GM12878 (cell line): ENCODE data around the gene ELOVL5. TPM values are rescaled to one million over a fixed set of nuclear protein-coding genes. Genes with fewer than 3 reads are reported as not detected.

Experiments used
- ATAC-seq: fragments of 200-7000 bp; cut with Tn5 transposase; 3 replicates; pipeline ENCODE4 v1.9.1; 2020; ENCODE audit warnings: mild to moderate bottlenecking, moderate library complexity
- BruUV-seq: library from RNA; stranded (reverse); fragments of 400-500 nt; replicated peaks from 2 replicates; lab custom pipeline; 2021; lab: Mats Ljungman, UMichigan
- CTCF ChIA-PET: fragments of 300-600 bp; sonication (Branson Sonifier 250); formaldehyde crosslinking; extraction: SDS; loops from one replicate; lab custom pipeline; 2021; ENCODE audit warnings: inconsistent platforms; lab: Yijun Ruan, JAX
- POLR2A ChIA-PET: fragments of 350-600 bp; formaldehyde crosslinking; extraction: SDS; loops from one replicate; lab custom pipeline; 2021; ENCODE audit warnings: inconsistent platforms; lab: Charles Lee
- RAD21 ChIA-PET: fragments of 300-600 bp; sonication (Branson Sonifier 250); formaldehyde crosslinking; loops from one replicate; lab custom pipeline; 2023; ENCODE audit warnings: antibody characterized with exemption; ENCODE audit not compliant: unreplicated experiment; lab: Charles Lee
- SMC1A ChIA-PET: fragments of 300-600 bp; sonication (Branson Sonifier 250); formaldehyde crosslinking; loops from one replicate; lab custom pipeline; 2023; ENCODE audit not compliant: unreplicated experiment, uncharacterized antibody; lab: Charles Lee
- DNase-seq: peaks from one replicate; pipeline ENCODE4 v3.0.0-alpha.2; 2011; ENCODE audit warnings: low read depth, low spot score
- FAIRE-seq: peaks from 3 replicates; lab custom pipeline; 2011; peaks lifted over from hg19 to GRCh38; lab: Jason Lieb, UNC
- H2AFZ ChIP-seq: 2 replicates; pipeline ENCODE4 v1.6.0; 2011; ENCODE audit warnings: low read depth, low read length, control low read depth; ENCODE audit not compliant: control insufficient read depth
- H3K27ac ChIP-seq: 2 replicates; pipeline ENCODE4 v1.5.1; 2011; ENCODE audit warnings: control low read depth; ENCODE audit not compliant: control insufficient read depth, insufficient read depth
- H3K27me3 ChIP-seq, 2 experiments: replicated peaks in 1 of 2; 2 replicates each; pipeline versions ENCODE4 v1.6.0 to v1.6.1; 2011; ENCODE audit warnings: low read length in 1 of 2; ENCODE audit not compliant: control insufficient read depth in 2 of 2, insufficient read depth in 2 of 2
- H3K36me3 ChIP-seq, 2 experiments: 2 replicates each; pipeline ENCODE4 v1.5.1; 2011; ENCODE audit warnings: low read length in 1 of 2; ENCODE audit not compliant: control insufficient read depth in 2 of 2, insufficient read depth in 2 of 2
- H3K4me1 ChIP-seq: 2 replicates; pipeline ENCODE4 v1.6.1; 2011; ENCODE audit warnings: mild to moderate bottlenecking, low read length, moderate library complexity, mixed read lengths; ENCODE audit not compliant: control insufficient read depth, insufficient read depth
- H3K4me2 ChIP-seq: 2 replicates; pipeline ENCODE4 v1.6.0; 2011; ENCODE audit warnings: control low read depth; ENCODE audit not compliant: control insufficient read depth, insufficient read depth
- H3K4me3 ChIP-seq: fragments of 200-600 bp; sonication (generic); 2 replicates; pipeline ENCODE4 v1.5.1; 2016
- H3K79me2 ChIP-seq: 2 replicates; pipeline ENCODE4 v1.6.0; 2011; ENCODE audit warnings: low read length; ENCODE audit not compliant: control insufficient read depth, insufficient read depth
- H3K9ac ChIP-seq: 2 replicates; pipeline ENCODE4 v1.8.0; 2011; ENCODE audit warnings: low read length, control low read depth, mixed read lengths; ENCODE audit not compliant: control insufficient read depth, insufficient read depth
- H3K9me3 ChIP-seq: replicated peaks from 3 replicates; pipeline ENCODE4 v1.5.1; 2011; ENCODE audit warnings: mild to moderate bottlenecking, low read length; ENCODE audit not compliant: control insufficient read depth, insufficient read depth
- H4K20me1 ChIP-seq: 2 replicates; pipeline ENCODE4 v1.6.0; 2011; ENCODE audit not compliant: control insufficient read depth, insufficient read depth
- NR2C1 ChIP-seq: fragments of 450-650 bp; IDR thresholded peaks from 2 replicates; pipeline ENCODE4 v1.6.1; 2017; ENCODE audit warnings: antibody characterized with exemption, mild to moderate bottlenecking, moderate library complexity
- ZNF687 ChIP-seq: fragments of 450-650 bp; IDR thresholded peaks from 2 replicates; pipeline ENCODE4 v1.6.1; 2017; ENCODE audit warnings: mild to moderate bottlenecking, moderate library complexity
- WGBS: methylation state at CpG from one replicate; pipeline ENCODE4 v1.1.6; 2016; ENCODE audit warnings: low lambda C conversion rate; ENCODE audit not compliant: insufficient replicate concordance, insufficient coverage; ENCODE audit errors: missing lambda C conversion rate; 5-methylcytosine and 5-hydroxymethylcytosine counted together
- in situ Hi-C: fragments of 300-500 bp; cut with MboI; formaldehyde crosslinking; loops from 9 replicates; pipeline ENCODE4 v1.14.3; 2018; ENCODE audit warnings: mixed read lengths
- intact Hi-C: fragments of 100-400 bp; cut with micrococcal nuclease; formaldehyde crosslinking; loops from one replicate; pipeline ENCODE4 v1.14.2; 2022; ENCODE audit not compliant: unreplicated experiment
- polyA plus RNA-seq, 11 experiments: library from polyadenylated mRNA; depleted of rRNA in 4 of 11; unstranded in 6 of 11; stranded (reverse) in 5 of 11; fragments of >200 nt; fragmentation: Nextera tagmentation in 4 of 11; fragmentation: Illumina TruSeq in 1 of 11; extraction: Ambion mirVana in 4 of 11; extraction: Trizol in 1 of 11; gene quantifications; 1 replicate in 1 of 11; 2 replicates in 10 of 11; pipeline versions ENCODE4 v1.2.1 to v1.2.3, GENCODE V29; 2011 to 2016; ENCODE audit warnings: inconsistent platforms in 2 of 11, missing spikeins in 2 of 11, low read depth in 1 of 11
- total RNA-seq, 4 experiments: library from RNA; depleted of rRNA in 3 of 4; stranded (reverse); fragments of >200 nt in 3 of 4; fragmentation: Illumina TruSeq in 1 of 4; extraction: Trizol in 1 of 4; gene quantifications; 2 replicates each; pipeline versions ENCODE4 v1.2.1 to v1.2.3, GENCODE V29; 2013 to 2021

Gene ELOVL5
- total and polyA plus RNA-seq, 10 of the 15 experiments (the other 5 are each of a cell fraction or from before 2014, with no cell fraction given) = 156 to 241 (median 196) TPM

DNA sequence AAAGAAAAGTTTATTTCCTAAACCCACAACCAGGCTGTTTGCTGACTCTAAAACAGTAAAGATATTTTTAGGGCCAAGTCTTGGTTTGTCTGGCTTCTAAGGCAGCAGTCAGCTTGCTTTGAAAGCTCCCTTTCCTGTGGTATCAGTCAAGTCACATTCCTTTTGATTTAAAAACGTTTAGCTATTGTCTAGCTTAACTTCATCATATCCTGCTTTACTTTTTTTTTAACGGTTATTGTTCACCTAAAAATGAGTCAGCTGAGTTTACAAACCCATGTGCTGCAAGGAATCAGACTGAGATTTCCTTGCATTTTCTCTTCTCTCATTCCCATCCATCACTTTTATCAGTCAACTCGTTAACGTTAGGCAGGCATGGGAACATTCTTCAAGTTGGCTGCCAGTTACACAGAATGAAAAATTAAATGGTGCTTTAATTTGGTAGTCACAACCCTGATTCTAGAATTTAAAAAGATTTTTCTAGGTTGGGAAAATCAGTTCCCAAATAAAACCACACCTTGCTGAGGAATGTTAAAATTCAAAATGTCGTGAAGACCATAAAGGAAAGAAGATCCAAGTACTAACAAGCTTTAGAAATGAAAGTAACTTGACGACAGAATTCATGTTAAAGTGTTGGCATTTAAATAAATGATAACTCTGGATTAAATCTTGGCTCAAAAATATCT, 45.9 kb downstream of the ELOVL5 start:
- Histone ChIP-seq H3K9me3 (no peaks in the 10 kb centered on the region), H2AFZ (no peak overlapping the region), H3K27me3 (no peaks in the 10 kb centered on the region), H3K27ac (no peak overlapping the region), H3K36me3 (no peaks in the 10 kb centered on the region; a peak in 1 of 4 replicates), H3K9ac (no peak overlapping the region), H3K4me2 (peak overlapping the region; percentile 63), H3K4me1 (peaks cover 15% of the 10 kb centered on the region), H3K79me2 (peaks cover 39% of the 10 kb centered on the region), H3K4me3 (no peak overlapping the region), H4K20me1 (no peaks in the 10 kb centered on the region; the same call in 1 of the 2 replicates)
- SMC1A ChIA-PET = interaction anchor here (0.7 to 3.8 kb wide), 27 partner anchors 8 to 155 kb away, joined by 3 to 32 read pairs (median 5); no protein-coding TSS in a partner anchor
- RAD21 ChIA-PET = interaction anchor here (0.8 to 2.5 kb wide), 15 partner anchors 8 to 124 kb away, joined by 3 to 15 read pairs (median 5); partner anchors contain the start of gene ELOVL5
- CTCF ChIA-PET = interaction anchor here (0.6 to 5.8 kb wide), 16 partner anchors 8 to 230 kb away, joined by 3 to 29 read pairs (median 4); no protein-coding TSS in a partner anchor
- no peak for ATAC-seq
- no peak for DNase-seq
- intact Hi-C loops = no loop called here
- FAIRE-seq = no peak
- POLR2A ChIA-PET = interaction anchor here (0.7 to 1.5 kb wide), 9 partner anchors 11 to 155 kb away, joined by 3 to 8 read pairs (median 3); no protein-coding TSS in a partner anchor
- TF ChIP-seq NR2C1 (no peak), ZNF687 (0 out of 2 replicates have a peak, but pooled peaks have one; percentile 16)
- in situ Hi-C loops = no loop called here
- WGBS = 58% methylated on average over 6 of the region's 6 CpGs
- BruUV-seq = no TSS peak
